ENCODE data around the gene SCD5.
A peak's percentile ranks its signal among the peaks of the same experiment; 100 is the strongest.

GRCh38 chr4:82801910-82802521 is 3.4 kb upstream of the SCD5 start:
- TF ChIP-seq POLR2A (IDR thresholded peaks at IDR 0.05; ENCODE audit: low read depth) (no peak), CTCF (IDR thresholded peaks at IDR 0.05) (peak; percentile 29 to 45 (median 32))

All from esophagus muscularis mucosa (tissue), 3 donors.